Activated naive CD8-positive, alpha-beta T cell treated with anti-CD3 and anti-CD28 coated beads, Interleukin-2, amount 50 U/mL, for 16 hours (primary cell): ENCODE data around the gene ETV3.

ENCODE experiments used
- DNase-seq: peaks from one replicate; pipeline ENCODE4 v3.0.0-alpha.2; 2020; ENCODE audit warnings: low read depth, low spot score

Gene ETV3

DNA sequence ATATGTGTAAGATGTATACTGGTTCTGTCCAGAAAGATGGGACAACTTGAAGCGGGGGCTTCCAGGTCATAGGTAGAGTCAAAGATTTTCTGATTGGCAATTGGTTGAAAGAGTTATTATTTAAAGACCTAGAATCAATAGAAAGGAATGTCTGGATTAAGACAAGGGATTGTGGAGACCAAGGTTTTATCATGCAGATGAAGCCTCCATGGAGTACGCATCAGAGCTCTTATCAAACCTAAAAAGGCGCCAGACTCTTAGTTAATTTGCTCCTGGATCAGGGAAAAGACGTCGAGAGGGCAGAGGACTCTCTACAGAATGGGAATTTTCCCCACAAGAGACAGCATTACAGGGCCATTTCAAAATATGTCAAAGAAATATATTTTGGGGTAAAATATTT, 23.7 kb upstream of the ETV3 start:
- DNase-seq: no peak

GRCh38 chr1:157158967-157159366, 20.8 kb upstream of the ETV3 start:
- no peak for DNase-seq

DNA sequence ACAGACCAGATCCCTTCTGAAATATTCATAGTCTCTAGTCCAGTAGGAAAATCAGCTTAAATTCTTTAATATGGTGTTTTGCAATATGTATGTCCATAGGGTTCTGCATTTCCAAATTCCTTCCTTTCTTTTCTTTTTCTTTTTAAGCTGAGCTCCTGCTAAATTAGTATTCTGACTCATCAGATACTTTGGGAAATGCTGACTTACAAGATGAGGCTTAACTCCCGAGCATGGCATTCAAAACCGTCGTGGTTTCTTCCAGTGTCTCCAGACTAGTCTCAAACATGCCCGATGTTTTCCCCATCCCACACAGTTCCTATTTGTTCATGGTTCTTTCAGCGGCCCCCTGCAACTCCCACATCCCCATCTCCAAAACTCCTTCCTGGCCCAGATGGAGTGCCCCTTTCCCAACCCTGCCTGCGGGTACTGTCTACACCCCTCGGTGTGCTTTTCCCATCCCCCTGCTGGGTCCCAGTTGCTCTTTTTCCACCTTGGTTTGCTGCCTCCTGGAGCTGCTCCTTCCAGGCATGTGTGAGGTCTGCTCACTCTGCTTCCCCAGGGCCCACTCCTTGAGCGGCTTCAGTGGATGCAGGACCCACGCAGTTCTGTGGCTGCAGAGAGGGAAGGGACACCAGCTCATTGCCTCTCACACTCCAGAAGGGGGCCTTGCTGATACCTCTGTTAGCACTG, 19.5 kb upstream of the ETV3 start:
- no peak for DNase-seq

DNA sequence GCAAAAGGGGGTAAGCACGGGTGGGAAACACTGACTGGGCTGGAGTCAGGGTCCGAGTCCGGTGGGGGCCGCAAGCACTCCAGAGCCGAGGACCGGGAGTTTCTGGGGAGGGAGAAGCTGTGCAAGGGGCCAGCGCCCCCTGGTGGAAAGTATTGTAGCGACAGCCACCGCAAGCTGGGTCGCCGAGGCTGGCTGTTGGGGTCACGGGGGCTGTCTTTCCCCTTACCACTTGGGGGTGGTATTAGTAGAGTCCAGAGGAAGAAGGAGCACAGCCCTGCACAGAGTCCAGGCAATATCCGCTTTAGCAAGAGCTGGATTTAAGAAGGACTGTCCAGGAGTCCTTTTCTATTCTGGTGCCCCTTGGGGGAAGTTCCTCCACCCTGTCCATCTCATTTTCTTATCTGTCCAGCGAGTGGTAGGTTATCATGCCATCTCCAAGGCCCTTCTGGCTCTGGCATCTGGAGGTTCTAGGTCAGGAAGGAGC, 17.9 kb upstream of the ETV3 start:
- peak; percentile 56 for DNase-seq

DNA sequence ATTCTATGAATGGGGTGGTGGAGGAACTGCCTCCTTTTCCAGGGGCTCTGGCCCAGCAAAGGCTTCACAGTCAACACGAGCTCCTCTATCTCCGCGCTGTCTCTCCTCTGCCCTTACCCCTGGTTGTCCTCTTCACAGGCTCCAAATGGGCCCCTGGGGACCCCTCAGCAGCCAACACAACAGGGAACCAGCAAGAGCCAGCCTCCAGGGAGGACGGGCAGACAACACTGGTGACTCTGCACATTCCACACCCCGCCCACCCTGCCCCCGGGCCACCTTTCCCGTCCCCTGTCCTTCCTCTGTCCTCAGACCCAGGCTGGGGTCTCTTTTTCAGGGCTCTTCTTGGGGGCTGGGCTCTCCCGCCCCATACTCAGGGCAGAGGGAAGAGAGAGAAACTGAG, 17.5 kb upstream of the ETV3 start:
- DNase-seq: no peak

- no peak for DNase-seq
These were observed 16.8 kb upstream of the ETV3 start for GRCh38 chr1:157154940-157155514.

DNA sequence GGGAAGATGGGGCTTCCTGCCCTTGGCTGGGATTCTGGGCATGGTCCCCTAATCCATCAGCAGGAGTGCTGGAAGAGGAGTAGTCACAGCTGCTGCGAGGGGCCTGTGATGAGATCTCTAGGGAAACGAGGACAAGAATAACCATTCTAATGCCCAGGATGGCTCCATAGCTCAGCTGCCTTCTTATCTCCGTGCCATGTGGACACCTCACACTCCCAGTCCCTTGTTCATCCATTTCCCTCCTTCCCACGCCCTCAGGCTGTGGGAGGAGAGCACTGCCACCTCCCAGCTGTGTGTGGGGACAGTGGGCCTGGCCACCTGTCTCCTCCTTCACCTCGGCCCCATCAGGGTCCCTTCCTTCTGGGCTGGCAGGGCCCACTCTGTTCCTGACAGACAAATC, 16.1 kb upstream of the ETV3 start:
- no peak for DNase-seq

- no peak for DNase-seq
These were observed 15.6 kb upstream of the ETV3 start for GRCh38 chr1:157153746-157154145.

DNA sequence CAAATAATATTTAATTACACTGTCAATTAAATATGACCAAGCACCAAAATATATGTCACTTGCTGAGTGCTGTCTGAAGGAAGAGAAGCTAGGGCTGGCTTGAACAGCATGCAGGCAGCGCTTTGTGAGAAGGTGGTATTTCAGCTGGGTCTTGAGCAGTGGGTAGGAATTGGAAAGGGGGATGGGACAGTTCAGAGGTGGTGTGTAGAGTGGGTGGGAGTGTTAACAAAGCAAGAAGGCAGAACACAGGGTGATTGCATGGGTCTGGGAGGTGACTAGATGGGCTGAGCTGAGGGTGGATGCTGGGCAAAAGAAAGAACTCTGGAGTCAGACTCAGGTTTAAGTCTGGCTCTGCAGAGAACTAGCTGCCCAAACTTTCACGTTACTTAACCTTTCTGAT, 14.3 kb upstream of the ETV3 start:
- DNase-seq: no peak

DNA sequence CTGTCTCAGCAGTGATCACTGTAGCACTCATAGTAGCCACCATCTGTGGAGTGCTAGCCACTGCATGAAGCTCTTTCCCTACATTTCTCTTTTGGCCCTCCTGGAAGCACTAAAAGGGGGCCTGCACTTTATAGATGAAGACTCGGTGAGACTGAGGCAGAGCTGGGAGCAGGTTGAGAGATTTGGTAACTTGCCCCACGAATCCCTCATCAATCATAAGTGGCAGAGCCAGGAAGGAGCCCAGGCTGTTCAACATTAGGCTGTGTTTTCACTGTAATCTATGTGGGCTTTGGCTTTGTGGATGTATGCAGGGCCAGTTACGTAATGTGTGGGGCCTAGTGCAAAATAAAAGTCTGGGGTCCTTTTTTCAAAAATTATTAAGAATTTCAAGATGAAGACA, 13.3 kb upstream of the ETV3 start:
- DNase-seq: no peak

DNA sequence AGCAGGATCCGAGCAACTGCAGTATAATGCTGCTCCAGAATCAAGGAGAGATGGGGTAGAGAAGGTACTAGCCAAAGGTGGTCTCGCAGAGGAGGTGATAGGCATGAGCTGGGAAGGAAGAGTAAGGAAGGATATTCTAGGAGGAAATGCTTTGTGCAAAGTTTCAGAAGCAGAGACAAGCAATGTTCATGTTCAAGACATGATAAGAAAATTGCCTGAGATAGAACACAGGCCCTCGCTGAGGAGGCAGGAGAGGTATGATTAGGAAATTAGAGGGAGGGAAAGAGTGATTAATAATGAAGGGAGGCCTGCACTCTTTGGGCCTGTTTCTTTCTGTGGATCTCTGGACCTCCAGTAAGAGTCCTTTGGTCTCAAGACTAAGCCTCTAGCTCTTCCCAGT, 12.9 kb upstream of the ETV3 start:
- DNase-seq: no peak

DNA sequence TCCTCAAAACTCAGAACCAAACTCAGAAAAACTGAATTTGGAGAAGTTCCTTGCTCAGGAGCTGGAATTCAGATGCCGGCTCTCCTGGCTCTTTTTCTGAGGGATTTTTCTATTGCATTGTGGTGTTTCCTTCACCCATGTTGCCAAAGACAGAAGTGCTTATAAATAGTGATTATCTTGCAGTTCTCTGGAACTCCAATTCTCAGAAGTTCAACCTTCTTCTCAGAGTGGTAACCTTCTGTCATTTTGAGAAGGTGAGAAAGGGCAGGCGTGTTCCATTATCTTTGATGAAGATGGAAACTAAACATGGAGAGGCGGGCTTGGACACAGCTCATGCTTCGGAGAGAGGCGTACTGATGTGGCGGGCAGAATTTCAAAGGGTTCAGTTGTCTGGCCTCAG, 12.4 kb upstream of the ETV3 start:
- no peak for DNase-seq

DNA sequence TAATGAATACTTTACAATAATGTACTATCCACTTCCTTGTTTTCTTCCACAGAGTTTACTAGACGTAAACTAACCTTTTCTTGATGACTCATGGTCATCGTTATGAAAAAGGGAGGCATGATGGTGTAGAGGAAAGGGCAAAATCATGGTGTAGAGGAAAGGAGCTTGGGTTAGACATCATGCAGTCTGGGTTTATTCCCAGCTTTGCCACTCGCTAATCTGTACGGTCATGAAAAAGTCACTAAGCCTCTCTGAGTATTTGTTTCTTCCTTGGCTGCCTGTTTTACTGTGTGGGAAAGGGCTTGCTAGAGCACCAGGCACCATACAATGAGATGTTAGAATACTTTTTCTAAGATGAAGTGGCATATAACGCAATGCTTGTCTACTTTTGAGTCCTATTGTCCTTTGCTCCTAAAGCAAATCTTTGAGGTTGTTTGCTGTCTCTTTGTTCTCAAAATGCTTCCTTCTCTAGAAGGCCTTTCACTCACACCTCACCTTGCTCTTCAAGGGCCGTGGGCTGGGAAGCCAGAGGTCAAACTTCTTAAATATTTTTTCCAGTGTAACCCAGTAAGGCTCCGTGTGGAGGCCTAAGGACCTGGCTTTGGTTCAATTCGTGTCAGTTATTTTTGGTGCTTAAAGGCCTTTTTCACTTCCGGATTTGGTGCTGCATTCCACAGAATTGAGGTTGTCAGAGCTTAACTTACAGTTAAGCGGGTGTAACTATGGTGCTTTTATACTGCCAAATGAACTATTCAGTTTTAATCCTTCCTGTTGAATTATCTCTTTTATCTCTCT, 9.9 kb upstream of the ETV3 start:
- DNase-seq: no peak

DNA sequence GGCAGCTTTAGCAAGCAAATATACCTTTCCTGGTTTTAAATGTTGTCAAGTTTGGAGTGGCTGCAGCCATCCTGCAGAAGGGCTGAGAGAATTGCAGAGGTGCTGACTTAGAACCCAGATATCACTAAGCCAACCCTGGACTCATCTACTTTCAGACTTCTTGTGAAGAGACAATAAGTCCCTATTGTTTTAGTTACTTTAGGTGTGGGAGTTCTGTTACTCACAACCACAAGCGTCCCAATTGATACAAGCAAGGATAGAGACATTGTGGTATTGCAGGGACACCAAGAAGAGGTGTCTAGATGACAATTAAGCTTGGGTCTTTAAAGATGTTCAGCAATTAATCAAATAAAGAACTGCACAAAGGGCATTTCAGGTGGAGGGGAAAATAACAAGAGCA, 8.8 kb upstream of the ETV3 start:
- DNase-seq: no peak

DNA sequence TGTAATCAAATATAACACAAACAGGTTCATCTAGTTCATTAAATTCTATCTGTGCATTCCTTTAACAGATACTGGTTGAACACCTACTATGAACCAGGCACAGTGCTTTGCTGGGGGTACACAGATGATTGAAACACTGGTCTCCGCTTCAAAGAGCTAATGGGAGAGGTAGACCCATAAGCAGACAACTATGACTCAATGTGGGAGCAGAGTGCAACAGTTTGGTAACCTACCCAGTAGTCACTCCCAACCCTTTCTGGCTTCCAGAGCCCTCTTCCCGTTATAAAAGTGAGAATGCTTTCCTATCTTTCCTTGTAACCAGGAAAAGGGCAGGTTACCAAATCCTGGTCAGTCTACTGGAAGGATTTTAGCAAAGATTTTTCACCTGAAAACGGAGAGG, 8.0 kb upstream of the ETV3 start:
- DNase-seq: no peak

DNA sequence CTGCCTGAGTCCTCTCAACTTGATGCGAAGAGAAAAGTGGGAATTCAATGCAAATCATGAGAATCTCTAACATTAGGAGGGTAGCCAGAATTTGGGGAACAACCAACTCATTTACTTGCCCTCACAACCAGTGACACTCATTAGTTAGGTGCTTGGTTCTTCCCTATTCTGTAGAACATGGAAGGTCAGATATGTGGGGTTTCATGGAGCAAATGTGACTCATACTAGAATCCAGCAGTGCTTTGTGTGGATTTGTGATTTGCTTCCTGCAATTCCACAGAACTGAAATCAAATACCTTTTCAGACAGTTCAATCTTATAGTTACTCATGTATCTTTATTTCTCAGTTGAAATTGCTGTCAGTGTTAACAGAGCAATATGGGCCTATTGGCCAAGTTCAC, 6.9 kb upstream of the ETV3 start:
- DNase-seq: no peak

DNA sequence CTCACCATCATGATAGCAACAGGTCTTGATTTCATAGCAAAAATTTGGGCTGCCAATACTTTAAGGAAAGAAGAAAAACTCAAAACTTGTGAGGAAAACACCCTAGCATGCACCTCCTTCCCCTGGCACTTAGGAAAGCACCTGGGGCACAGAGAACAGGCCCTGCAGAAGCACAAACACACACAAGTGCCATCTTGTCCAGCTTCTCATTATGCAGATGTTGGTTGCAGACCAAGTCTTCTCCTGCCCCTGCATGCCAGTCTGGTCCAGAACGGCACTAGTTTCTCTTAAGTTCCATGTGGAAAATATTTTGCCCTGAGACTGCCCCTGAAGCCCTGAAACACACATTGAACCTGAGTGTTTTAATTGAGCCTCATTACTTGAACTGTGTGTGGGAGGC, 6.3 kb upstream of the ETV3 start:
- DNase-seq: no peak

- DNase-seq: no peak
These were observed 4.7 kb upstream of the ETV3 start for GRCh38 chr1:157142765-157143423.

GRCh38 chr1:157142201-157142600, 4.0 kb upstream of the ETV3 start:
- no peak for DNase-seq

- no peak for DNase-seq
These were observed 3.1 kb upstream of the ETV3 start for GRCh38 chr1:157141212-157141855.

GRCh38 chr1:157140063-157140588, 1.9 kb upstream of the ETV3 start:
- DNase-seq: no peak
